Thyroid gland (tissue), 4 donors: ENCODE data around the gene FOXO1.

Experiments
- POLR2A ChIP-seq, 2 donors: fragments of 450-650 bp; IDR thresholded peaks; one replicate each; pipeline ENCODE4 v1.6.1; 2017; ENCODE audit warnings: antibody characterized with exemption in 2 of 2, mild to moderate bottlenecking in 2 of 2, moderate library complexity in 1 of 2
- TF ChIP-seq, protein P1 (sequence below), 6 experiments: fragments of 200-600 bp in 3 of 6; fragments of 450-650 bp in 3 of 6; sonication (generic) in 3 of 6; IDR thresholded peaks; one replicate each; pipeline ENCODE4 v1.5.1; 2016 to 2019; ENCODE audit warnings: antibody characterized with exemption in 6 of 6, mild to moderate bottlenecking in 2 of 6, inconsistent platforms in 1 of 6, moderate library complexity in 1 of 6

GRCh38 chr13:40595693-40596092 is 70.7 kb downstream of the FOXO1 start:
- no peak for TF ChIP-seq POLR2A (IDR thresholded peaks at IDR 0.05)
- TF ChIP-seq, protein P1, sequence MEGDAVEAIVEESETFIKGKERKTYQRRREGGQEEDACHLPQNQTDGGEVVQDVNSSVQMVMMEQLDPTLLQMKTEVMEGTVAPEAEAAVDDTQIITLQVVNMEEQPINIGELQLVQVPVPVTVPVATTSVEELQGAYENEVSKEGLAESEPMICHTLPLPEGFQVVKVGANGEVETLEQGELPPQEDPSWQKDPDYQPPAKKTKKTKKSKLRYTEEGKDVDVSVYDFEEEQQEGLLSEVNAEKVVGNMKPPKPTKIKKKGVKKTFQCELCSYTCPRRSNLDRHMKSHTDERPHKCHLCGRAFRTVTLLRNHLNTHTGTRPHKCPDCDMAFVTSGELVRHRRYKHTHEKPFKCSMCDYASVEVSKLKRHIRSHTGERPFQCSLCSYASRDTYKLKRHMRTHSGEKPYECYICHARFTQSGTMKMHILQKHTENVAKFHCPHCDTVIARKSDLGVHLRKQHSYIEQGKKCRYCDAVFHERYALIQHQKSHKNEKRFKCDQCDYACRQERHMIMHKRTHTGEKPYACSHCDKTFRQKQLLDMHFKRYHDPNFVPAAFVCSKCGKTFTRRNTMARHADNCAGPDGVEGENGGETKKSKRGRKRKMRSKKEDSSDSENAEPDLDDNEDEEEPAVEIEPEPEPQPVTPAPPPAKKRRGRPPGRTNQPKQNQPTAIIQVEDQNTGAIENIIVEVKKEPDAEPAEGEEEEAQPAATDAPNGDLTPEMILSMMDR (IDR thresholded peaks at IDR 0.05), result no peak
